Germinal center (tissue), 1 donor: ENCODE results near the gene FOXK1.
"Not testable (repeated sequence)": the region's sequence is repeated elsewhere in the genome, so short reads cannot be mapped to it uniquely, and the experiment has no call there.

Experiments used
- DNase-seq: peaks from one replicate; pipeline ENCODE4 v3.0.0; 2012; ENCODE audit warnings: mixed read lengths, low spot score

FOXK1 gene

GRCh38 chr7:4800926-4801838, 119.1 kb downstream of the FOXK1 start:
- DNase-seq: no peak

DNA sequence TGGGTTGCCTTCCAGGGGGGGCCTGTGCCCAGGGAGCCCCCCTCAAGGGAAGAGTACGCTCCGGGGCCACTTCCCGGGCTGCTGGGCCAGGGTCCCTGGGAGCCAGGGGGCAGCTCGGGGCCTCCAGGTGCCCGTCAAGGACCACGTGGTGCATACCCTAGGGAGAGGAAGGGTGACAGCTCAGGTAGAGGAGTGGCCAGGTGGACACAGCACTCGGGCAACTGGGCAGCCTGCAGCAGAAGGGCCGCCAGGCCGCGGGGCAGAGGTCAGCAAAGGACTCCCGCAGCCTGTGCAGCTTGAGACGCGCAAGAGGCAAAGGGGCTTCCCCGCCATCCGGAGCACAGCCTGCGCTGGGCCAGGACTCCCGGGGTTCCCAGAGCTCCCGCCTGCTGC, 119.7 kb downstream of the FOXK1 start:
- no peak for DNase-seq

DNA sequence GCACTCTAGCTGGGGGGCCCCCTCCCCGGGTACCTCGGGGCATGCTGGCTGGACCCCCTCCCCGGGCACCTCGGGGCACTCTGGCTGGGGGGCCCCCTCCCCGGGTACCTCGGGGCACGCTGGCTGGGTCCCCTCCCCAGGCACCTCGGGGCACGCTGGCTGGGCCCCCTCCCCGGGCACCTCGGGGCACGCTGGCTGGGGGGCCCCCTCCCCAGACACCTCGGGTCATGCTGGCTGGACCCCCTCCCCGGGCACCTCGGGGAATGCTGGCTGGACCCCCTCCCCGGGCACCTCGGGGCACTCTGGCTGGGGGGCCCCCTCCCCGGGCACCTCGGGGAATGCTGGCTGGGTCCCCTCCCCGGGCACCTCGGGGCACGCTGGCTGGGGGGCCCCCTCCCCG, 120.5 kb downstream of the FOXK1 start:
- DNase-seq: not testable (repeated sequence)

- DNase-seq: no peak
Measured at GRCh38 chr7:4803397-4804241, 121.5 kb downstream of the FOXK1 start.

DNA sequence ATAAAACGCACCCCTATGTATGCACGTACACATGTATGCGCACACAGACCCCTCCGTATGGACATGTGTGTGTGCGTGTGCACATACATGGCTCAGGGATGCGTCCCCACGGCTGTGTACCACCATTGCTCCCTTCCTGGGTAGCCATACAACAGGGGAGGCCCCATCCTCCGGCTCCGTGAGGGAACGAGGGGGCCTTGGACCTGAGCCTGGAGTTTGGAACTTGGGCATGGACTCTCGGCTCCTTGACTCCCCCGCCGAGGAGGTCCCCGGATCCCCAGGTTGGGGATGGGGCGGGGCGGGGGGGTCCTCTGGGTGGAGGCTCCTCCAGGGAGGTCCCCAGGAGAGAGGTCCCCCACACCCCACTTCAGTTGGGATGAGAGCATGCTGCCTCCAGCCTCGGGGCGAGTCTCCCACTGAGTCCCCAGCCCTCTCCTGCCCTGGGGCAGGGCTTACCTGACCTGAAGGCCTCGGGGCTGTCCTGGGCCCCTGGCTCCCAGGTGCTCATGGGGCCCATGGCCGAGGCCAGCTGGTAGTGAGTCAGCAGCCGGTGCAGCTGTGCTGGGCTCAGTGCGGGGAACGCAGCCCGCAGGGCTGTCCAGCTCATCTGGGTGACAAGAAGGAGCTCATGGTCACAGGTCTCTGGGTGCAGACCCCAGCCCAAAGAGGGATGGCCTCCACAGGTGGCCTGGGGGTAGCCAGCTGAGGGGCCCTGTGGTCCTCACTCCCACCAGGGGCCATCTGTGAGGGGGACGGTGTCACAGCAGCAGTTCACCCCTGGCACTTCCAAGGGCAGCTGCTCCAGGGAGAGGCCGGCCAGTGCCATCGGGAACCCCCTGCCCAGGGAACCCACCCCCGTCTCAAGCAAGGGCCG, 123.3 kb downstream of the FOXK1 start:
- no peak for DNase-seq

- no peak for DNase-seq
Measured at GRCh38 chr7:4805984-4806300, 123.8 kb downstream of the FOXK1 start.

- DNase-seq: no peak
Measured at GRCh38 chr7:4806983-4807597, 125.0 kb downstream of the FOXK1 start.

- no peak for DNase-seq
Measured at GRCh38 chr7:4807598-4808016, 125.5 kb downstream of the FOXK1 start.

DNA sequence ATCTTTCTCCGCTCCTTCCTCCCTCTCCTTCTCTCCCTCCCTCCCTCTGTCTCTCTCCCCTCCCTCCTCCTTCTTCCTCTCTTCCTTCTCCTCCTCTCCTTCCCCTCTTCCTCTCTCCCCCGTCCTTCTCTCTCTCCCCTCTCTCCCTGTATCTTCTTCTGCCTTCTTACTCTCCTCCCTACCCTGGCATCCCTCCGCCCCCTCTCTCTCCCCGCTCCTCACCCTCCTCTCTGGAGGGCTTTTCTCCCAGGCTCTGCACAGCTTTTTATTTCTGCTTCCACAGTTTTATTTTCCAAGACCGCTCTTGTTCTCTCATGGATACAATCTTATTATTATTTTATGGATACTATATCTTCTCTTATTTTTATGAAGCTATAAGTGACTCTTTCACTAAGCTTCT, 125.9 kb downstream of the FOXK1 start:
- DNase-seq: no peak

DNA sequence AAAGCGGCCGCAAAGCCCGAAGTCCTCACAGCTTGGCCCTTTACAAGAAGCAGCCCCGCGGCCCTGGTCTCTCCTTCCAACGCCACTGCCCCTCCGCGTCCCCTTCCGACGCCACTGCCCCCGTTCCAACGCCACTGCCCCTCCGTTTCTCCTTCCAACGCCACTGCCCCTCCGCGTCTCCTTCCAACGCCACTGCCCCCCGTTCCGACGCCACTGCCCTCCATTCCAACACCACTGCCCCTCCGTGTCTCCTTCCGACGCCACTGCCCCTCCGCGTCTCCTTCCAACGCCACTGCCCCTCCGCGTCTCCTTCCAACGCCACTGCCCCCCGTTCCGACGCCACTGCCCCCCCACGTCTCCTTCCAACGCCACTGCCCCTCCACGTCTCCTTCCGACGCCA, 126.5 kb downstream of the FOXK1 start:
- DNase-seq: no peak

- no peak for DNase-seq
Measured at GRCh38 chr7:4809091-4809591, 127.0 kb downstream of the FOXK1 start.

GRCh38 chr7:4809666-4810065, 127.6 kb downstream of the FOXK1 start:
- DNase-seq: no peak

- no peak for DNase-seq
Measured at GRCh38 chr7:4814433-4814832, 132.3 kb downstream of the FOXK1 start.

DNA sequence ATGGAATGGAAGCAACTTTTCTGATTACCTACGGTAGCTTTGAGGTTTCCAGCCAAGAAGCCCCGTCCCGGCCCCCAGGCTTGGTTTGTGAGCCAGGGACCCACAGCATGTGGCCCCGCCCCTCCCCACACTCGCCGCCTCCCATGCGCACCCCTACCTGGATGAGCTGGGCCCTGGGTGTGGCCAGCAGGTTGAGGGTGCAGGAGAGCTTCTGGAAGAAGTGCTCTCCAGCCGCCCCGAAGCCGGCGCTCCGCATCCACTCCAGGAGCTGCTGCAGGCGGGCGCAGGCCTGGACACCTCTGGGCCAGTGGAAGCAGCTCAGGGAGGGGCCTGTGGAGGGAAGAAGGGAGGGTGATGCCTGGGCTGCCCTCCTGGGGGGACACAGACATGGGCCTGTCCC, 133.0 kb downstream of the FOXK1 start:
- DNase-seq: no peak

DNA sequence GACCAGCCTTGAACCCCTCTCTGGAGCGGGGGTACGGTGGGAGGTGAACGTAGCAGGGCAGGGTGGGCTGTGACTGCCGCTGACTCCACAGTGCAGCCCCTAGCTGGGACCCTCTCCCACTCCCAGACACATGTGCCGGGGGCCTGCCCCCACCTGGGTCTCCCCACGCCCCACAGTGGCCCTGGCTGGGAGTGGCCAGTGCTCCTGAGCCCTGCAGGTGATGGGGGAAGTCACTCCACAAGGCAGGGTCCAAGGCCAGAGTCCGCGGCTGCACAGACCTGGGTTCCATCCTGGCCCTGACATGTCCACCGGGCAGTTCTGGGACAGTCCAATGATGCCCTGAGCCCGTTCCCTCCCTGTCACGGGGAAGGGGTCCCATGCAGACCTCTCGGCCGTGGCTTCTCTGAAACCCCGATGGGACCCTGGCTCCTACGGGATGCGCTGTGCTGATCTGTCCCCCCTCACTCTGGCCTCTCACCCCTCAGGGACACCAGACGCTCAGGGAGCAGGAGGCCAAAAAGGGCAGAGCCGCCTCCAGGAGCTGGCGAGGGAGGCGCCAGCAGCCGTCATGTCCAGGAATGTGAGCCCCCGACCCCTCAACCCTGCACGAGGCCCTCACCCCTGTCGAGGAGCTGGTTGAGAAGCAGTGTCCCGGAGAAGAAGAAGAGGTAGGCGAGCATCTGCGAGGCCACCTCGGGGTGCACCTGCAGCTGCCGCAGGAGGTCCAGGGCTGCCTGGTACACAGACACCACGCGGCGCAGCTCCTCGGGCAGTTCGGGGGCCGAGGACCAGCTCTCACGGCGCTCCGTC, 133.7 kb downstream of the FOXK1 start:
- DNase-seq: no peak

- DNase-seq: no peak
Measured at GRCh38 chr7:4816419-4817080, 134.5 kb downstream of the FOXK1 start.

GRCh38 chr7:4817178-4817901, 135.2 kb downstream of the FOXK1 start:
- DNase-seq: no peak

- DNase-seq: no peak
Measured at GRCh38 chr7:4818000-4818794, 136.1 kb downstream of the FOXK1 start.
